ENCODE data around the gene RYR2. TPM values are rescaled to one million over a fixed set of nuclear protein-coding genes. Genes with fewer than 3 reads are reported as not detected.
"Not testable (repeated sequence)": the region's sequence is repeated elsewhere in the genome, so short reads cannot be mapped to it uniquely, and the experiment has no call there.

RYR2 gene
- total RNA-seq, 6 experiments from 2014 or later = 0.02 to 0.43 (median 0.16) TPM

DNA sequence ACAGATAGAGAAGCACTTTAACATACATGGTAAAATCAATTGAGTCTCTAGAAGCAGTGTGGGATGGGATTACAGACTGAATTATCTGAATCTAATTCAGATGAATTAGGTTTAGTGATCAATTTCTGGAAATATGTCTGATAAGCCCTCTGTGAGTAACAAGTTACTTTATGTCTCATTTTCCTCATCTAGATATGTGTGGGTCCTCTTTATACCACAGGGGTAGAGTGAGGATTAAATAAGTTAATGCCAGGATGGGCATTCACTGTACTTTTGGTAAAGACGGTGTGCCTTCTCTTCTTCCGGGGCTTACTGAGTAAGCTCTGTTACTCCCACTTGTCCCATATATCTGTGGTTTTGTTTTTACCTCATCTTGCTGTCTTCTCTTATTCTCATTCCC lies 225.8 kb downstream of the RYR2 start:
- no peak overlapping the region for H3K4me3 ChIP-seq
- H3K36me3 ChIP-seq = no peaks in the 10 kb centered on the region
- no peaks in the 10 kb centered on the region for H3K4me1 ChIP-seq
- DNase-seq = no peak
- intact Hi-C loops (cut with DNase I) = no loop called here
- 44% methylated on average over 2 of the region's 2 CpGs for WGBS (ENCODE audit: insufficient coverage, low coverage, low lambda C conversion rate, missing lambda C conversion rate)
- no peak for ATAC-seq
- H3K27ac ChIP-seq = no peak overlapping the region
- no peaks in the 10 kb centered on the region for H3K9me3 ChIP-seq
- H3K27me3 ChIP-seq = no peaks in the 10 kb centered on the region
- TF ChIP-seq POLR2A (IDR thresholded peaks at IDR 0.05) = no peak
- TF ChIP-seq, protein P1, sequence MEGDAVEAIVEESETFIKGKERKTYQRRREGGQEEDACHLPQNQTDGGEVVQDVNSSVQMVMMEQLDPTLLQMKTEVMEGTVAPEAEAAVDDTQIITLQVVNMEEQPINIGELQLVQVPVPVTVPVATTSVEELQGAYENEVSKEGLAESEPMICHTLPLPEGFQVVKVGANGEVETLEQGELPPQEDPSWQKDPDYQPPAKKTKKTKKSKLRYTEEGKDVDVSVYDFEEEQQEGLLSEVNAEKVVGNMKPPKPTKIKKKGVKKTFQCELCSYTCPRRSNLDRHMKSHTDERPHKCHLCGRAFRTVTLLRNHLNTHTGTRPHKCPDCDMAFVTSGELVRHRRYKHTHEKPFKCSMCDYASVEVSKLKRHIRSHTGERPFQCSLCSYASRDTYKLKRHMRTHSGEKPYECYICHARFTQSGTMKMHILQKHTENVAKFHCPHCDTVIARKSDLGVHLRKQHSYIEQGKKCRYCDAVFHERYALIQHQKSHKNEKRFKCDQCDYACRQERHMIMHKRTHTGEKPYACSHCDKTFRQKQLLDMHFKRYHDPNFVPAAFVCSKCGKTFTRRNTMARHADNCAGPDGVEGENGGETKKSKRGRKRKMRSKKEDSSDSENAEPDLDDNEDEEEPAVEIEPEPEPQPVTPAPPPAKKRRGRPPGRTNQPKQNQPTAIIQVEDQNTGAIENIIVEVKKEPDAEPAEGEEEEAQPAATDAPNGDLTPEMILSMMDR (IDR thresholded peaks at IDR 0.05) = no peak

DNA sequence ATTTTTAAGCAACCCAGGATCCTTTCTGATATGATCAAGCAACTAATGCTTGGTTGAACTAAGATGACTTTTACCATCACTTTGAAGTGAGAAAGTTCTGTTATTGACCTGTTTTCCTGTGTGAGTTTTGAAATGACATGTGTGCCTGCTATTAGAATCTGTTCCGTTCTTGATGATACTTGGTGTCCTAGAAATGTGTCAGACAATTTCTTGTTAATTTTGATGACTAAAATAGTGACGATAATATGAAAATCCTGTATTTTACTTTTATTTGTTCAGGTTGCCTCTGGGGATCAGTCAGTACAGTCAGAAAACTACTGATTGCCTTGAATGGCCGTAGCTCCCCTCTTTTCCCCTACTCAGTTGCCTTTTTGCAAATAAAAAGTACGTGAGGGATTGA lies 228.0 kb downstream of the RYR2 start:
- WGBS (ENCODE audit: insufficient coverage, low coverage, low lambda C conversion rate, missing lambda C conversion rate) = 41% methylated on average over 4 of the region's 4 CpGs
- Histone ChIP-seq H3K4me1 (no peaks in the 10 kb centered on the region), H3K9me3 (no peaks in the 10 kb centered on the region), H3K27ac (no peak overlapping the region), H3K36me3 (no peaks in the 10 kb centered on the region), H3K27me3 (no peaks in the 10 kb centered on the region), H3K4me3 (no peak overlapping the region)
- intact Hi-C loops (cut with DNase I) = no loop called here
- ATAC-seq (no peak), DNase-seq (no peak)
- TF ChIP-seq POLR2A (IDR thresholded peaks at IDR 0.05) = no peak
- TF ChIP-seq, protein P1 (IDR thresholded peaks at IDR 0.05) = no peak

DNA sequence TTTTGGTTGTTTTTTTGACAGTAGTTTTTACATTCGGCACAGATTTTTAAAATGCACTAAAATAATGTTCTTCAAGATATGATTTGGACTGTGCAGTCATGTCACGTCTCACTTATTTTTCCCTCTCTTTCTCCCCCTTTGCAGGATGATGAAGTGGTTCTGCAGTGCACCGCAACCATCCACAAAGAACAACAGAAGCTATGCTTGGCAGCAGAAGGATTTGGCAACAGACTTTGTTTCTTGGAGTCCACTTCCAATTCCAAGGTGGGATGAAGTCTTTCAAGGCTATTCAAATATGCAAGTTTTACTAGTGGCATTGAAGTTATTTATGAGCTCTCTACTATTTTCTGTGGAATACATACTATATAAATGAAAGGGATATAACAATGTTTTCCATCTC lies 228.4 kb downstream of the RYR2 start:
- Histone ChIP-seq H3K4me1 (no peaks in the 10 kb centered on the region), H3K4me3 (no peak overlapping the region), H3K27ac (no peak overlapping the region), H3K36me3 (no peaks in the 10 kb centered on the region), H3K27me3 (no peaks in the 10 kb centered on the region), H3K9me3 (no peaks in the 10 kb centered on the region)
- intact Hi-C loops (cut with DNase I) = no loop called here
- ATAC-seq = no peak
- no peak for TF ChIP-seq POLR2A (IDR thresholded peaks at IDR 0.05)
- TF ChIP-seq, protein P1 (IDR thresholded peaks at IDR 0.05) = no peak
- no peak for DNase-seq
- 56% methylated on average over 2 of the region's 3 CpGs for WGBS (ENCODE audit: insufficient coverage, low coverage, low lambda C conversion rate, missing lambda C conversion rate)

DNA sequence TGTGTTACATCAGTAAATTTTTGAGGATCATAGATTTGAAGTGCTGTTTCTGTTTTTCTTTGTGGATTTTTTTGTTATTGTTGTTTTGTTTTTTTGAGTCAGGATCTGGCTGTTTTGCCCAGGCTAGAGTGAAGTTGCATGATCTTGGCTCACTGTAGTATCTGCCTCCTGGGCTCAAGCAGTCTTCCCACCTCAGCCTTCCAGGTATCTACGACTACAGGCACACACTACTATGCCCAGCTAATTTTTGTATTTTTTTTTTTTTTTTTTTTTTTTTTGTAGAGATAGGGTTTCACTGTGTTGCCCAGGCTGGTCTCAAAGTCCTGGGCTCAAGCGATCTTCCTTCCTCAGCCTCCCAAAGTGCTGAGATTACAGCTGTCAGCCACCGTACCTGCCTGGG lies 236.0 kb downstream of the RYR2 start:
- 33% methylated on average over 3 of the region's 3 CpGs for WGBS (ENCODE audit: insufficient coverage, low coverage, low lambda C conversion rate, missing lambda C conversion rate)
- H3K27me3 ChIP-seq; H3K27ac ChIP-seq; DNase-seq; intact Hi-C loops (cut with DNase I); H3K4me1 ChIP-seq; H3K9me3 ChIP-seq; ATAC-seq; H3K4me3 ChIP-seq; H3K36me3 ChIP-seq: not testable (repeated sequence)

DNA sequence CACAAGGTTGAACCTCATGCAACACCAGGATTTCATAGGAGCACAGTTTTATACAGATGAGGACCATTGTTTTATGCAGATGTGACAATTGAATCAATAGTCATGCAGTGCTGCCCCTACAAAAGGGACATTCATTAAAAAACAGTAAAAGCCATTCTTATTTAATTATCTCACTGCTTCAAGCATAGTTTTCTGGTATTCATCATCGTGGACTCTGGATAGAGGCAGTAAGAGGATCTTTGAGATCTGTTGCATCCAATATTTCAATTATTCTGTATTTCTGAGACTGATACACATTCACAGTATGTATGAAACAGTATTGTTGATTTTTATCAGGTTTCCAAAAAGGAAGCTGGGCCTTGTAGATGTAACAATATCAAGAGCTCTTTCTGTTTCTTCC lies 237.6 kb downstream of the RYR2 start:
- ATAC-seq (no peak), DNase-seq (no peak)
- Histone ChIP-seq H3K4me1 (no peaks in the 10 kb centered on the region), H3K36me3 (no peaks in the 10 kb centered on the region), H3K27ac (no peak overlapping the region), H3K27me3 (no peaks in the 10 kb centered on the region), H3K9me3 (no peaks in the 10 kb centered on the region), H3K4me3 (no peak overlapping the region)
- intact Hi-C loops (cut with DNase I) = no loop called here
- TF ChIP-seq POLR2A (IDR thresholded peaks at IDR 0.05) = no peak
- TF ChIP-seq, protein P1 (IDR thresholded peaks at IDR 0.05) = no peak
- WGBS (ENCODE audit: insufficient coverage, low coverage, low lambda C conversion rate, missing lambda C conversion rate) = 44% methylated on average over 1 of the region's 1 CpG
